COLO668 (cell line): Measurements from ENCODE around the gene E4F1.
"Not testable (repeated sequence)": the region's sequence is repeated elsewhere in the genome, so short reads cannot be mapped to it uniquely, and the experiment has no call there.

Experiments
- DNase-seq: peaks from one replicate; lab custom pipeline; 2025; ENCODE audit not compliant: unreplicated experiment; lab: John Stamatoyannopoulos, UW

Gene E4F1

DNA sequence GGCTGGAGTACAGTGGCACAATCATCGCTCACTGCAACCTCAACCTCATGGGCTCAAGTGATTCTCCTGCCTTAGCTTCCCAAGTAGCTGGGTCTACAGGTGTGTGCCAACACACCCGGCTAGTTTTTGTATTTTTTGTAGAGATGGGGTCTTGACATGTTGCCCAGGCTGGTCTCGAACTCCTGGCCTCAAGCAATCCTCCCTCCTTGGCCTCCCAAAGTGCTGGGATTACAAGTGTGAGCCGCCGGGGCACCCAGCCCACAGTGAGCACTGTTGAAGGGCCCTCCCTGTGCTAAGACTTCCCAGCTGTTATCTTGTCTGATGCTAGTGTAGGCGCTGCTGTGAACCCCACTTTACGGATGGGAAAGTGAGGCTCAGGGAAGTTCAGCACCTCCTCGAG lies 35.0 kb upstream of the E4F1 start:
- no peak for DNase-seq

DNA sequence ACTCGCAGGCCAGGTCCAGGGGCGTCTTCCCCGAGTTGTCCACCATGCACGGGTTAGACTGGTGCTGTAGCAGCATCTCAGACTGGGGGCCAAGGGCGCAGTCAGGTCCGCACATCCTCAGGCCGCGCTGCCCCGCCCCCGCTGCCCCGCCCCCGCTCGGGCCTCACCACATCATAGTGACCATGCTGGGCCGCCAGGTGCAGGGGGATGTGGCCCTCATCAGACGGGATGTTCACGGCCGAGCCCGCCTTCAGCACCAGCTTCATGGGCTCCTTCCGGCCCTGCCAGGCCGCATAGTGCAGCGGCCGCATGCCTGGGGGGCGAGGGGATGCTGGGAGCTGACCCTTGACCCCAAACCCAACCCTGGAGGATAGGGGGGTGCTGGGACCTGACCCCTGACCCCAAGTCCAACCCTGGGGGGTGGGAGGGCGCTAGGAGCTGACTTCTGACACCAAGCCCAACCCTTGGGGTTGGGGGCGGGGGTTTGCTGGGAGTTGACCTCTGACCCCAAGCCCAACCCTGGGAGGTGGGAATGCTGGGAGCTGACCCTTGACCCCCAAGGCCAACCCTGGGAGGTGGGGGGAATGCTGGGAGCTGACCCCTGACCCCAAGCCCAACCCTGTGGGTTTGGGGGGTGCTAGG lies 34.0 kb upstream of the E4F1 start:
- no peak for DNase-seq

DNA sequence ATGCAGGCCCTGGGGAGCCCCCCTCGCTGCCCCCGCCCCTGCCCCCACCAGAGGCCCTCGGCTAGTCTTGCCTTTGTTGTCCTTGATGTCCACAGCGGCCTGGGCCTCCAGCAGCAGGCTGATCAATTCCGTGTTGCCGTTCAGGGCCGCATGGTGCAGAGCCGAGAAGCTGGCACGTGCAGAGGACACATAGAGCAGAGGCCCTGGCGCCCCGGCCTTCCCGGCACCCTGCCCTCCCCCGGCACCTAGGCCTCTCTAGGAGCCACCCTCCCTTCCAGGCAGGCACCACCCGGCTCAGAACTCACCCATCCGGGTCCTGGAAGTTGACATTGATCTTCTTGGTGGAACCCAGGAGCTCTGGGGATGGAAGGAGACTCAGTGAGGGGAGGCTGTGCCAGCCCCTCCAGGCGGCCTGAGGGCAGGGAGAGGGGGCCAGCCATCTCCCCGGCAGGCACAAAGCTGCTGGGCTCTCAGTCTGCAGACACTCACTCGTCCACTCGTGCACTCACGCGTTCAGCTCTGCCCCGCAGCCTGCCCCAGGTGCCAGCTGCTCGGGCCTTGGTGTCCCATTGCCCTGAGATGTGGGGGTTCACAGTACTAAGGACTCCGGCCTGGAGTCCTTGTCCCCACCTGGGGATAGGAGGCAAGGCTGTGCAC lies 33.3 kb upstream of the E4F1 start:
- no peak for DNase-seq

GRCh38 chr16:2190659-2191445 lies 32.5 kb upstream of the E4F1 start:
- DNase-seq, result no peak

DNA sequence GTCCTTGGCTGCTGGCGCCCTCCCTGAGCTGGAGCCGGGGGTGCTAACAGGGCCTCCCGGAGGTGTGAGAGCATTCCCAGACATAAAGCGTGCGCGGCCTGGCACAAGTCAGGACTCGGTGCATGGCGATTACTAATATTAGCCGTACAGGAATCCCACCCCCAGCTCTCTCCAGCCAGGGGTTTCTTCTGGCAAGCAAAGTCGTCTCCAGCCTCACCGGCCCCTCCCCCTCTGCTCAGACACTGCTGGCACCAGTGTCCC lies 32.0 kb upstream of the E4F1 start:
- DNase-seq, result no peak

DNA sequence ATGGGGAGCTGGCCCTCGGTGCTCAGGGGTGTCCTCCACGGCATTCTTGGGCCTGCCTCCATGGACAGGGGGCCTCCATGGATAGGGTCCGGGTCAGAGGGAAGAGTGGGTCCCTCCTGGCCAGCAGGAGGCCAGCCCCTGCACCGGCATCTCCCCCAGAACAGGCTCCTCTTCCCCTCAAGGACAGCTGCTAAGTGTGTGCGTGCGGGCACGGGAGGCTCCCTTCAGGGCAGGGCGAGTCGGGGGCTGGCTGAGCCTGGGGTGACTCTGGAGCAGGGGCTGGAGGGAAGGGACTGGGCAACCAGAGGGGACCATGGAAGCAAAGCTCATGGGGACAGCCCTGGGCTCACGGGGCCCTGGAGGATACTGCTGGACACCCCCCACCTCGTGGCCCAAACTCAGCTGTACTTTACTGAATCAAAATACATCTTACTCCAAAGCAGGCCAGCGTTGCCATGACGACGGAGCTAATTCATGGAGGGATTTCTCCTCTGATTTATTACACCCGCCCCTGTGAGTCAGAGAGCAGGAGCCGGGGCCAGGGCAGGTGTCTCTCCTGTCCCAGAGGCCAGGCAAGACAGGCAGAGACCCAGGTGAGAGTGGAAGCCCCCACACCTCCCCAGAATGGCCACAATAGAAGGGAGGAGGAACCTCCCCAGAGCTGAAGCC lies 29.1 kb upstream of the E4F1 start:
- DNase-seq, result peak; percentile 64

DNA sequence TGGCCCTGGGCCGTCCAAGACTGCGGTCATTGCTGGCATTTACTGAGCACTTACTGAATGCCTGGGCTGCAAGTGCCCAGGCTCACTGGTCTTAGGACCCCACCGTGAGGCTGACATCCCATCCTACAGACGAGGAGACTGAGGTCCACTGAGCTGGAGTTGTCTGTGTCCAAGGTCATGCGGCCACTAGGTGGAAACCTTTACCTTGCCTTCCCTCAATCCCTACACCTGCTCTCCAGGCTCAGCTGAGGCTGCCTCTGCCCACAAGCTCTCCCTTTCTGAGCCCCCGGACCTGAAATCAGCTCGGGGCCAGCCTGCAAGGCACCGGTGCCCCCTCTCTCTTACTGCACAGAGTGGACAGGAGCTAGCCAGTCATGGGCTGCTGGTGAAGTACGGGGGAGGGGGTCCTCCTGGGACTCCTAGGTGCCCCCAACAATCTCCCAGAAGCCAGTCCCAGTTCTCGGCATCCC lies 28.5 kb upstream of the E4F1 start:
- peak; percentile 74 for DNase-seq

- peak; percentile 37 for DNase-seq
These were observed 27.8 kb upstream of the E4F1 start for GRCh38 chr16:2195322-2196161.

DNA sequence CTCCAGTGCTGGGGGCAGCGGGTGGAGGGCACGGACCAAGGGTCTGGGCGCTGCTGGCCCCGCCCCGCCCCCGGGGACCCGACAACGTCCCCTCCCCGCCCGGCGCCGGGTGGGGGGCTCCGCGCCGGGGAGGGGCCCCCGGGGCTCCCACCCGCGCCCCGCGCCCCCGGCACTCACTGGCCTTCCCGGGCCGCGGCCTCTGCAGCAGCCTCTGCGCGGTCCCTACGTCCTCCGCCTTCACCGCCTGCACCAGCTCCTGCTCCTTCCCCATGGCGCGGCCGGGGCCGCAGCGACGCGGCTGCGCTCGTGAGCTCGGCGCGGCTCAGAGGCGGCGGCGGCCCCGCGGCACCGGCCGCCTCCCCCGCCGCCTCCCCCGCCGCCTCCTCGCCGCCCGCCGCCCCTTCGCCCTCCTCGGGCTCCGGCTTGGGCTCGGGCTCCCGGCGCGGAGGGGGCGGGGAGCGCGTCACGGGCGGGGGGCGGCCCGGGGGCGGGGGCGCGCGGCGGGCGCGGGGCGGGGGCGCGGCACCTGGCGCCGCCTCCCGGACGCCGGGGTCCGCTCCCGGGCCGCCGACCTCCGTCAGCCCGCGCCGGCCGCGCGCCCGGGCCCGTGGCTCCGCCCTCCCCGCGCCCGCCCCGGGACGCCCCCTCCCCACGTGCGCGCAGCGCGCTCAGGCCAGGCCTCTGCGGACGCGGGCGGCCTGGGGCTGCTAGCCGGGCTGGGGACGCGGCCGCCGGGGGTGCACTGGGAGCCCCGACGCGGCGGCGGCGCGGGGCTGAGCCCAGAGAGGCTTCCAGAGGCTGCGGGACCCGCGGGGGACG lies 27.0 kb upstream of the E4F1 start, which contains the start of gene CASKIN1:
CASKIN1 (minus strand) TSS at position 444 of the 819 bp plus-strand sequence; CDS start at position 271, 173 bp downstream.
- DNase-seq, result peak; percentile 59

DNA sequence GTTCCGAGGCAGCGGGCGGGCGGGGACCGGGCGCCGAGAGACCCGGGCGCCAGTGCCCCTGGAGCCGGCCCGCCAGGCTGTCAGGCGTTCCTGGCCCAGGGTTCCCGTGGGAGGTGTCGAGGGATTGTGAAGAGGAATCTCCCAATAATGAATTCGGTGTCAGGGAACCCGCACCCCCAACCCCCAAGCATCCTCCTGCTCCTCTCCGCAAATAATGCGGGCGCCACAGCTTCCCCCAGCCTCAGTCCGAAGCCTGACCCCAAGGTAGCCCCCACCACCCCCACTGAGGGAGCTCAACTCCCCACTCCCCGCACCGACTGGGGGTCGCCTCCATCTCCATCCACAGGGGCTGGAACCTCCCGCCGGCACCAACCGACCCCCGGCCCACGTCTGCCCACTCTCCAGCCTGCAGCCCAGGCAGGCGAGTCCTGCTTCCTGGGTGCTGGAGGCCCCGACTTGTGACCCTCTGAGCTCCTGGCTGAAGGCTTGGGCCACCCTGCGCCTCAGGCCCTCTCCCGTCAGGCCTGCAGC lies 26.3 kb upstream of the E4F1 start:
- DNase-seq, result no peak

- DNase-seq, result no peak
These were observed 25.6 kb upstream of the E4F1 start for GRCh38 chr16:2197765-2198164.

DNA sequence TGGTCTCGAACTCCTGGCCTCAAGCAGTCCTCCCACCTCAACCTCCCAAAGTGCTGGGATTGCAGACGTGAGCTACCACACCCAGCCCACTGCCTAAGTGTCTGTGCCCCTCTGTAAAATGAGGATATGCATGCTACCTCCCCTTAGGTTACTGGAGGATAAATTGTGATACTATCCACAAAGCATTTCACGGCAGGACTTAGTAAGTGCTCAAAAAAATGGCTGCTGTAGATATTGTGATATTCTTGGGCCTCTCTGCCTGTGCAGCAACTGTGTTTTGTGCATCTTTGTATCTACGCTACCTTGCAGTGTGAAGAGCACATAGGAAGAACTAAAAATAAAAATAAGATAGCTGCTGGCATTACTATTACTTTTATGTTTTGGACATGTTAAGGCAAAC lies 25.1 kb upstream of the E4F1 start:
- no peak for DNase-seq

DNA sequence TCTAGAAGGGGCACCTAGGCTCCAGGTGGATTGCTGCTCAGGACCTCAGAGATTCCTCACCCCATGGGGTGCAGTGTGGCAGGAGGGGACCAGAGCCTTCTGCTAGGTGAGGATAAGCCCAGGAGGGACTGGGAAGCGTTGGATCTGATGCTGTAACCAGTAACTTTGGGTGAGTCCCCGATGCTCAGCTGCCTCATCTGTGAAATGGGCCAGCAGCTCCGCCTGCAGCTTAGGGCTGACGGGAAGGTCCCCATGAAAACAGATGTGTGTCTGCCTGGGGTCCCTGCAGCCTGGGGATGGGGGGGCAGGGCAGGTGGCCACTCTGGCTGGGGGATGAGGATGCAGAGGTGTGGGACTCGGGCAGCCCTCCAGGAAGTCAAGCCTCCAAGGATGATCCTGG lies 24.3 kb upstream of the E4F1 start:
- no peak for DNase-seq

DNA sequence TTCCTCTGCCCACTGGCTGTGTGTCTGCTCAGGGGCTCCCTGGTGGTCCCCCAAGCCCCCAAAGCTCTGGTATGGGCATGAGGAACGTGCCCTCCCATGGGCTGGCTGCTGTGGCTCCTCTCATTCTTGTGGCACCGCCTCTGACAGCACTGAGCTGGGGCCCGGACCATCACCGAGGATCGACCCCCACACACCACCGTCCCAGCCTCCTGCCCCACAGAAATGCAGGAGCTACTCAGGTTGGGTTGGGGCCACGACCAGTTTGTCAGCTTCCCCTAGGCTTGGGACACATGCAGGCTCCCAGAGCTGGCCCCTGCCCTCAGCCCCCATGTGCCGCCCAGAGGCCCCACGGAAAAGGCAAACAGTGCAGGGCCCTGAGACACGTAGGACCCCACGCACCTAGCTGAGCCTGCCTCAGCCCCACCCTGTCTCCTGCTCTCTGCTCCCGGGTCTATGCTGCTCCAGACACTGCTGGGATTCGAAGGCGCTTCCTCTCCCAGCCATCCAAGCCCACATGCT lies 23.7 kb upstream of the E4F1 start:
- no peak for DNase-seq

DNA sequence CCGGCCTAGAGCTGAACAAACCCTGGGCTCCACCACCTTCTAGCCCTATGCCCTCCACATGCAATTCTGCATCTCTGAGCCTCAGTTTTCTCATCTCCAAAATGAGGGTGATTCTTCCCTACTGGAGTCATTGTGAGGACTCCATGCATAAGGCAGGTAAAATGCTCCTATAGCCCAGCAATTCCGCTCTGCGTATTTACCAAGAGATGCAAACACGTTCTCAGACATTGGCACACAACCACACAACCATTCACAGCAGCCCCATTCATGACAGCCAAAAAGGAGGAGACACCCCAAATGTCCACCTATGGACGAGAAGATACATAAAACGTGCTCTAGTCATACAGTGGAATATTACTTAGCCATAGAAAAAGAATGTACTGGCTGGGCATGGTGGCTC lies 23.1 kb upstream of the E4F1 start:
- no peak for DNase-seq

DNA sequence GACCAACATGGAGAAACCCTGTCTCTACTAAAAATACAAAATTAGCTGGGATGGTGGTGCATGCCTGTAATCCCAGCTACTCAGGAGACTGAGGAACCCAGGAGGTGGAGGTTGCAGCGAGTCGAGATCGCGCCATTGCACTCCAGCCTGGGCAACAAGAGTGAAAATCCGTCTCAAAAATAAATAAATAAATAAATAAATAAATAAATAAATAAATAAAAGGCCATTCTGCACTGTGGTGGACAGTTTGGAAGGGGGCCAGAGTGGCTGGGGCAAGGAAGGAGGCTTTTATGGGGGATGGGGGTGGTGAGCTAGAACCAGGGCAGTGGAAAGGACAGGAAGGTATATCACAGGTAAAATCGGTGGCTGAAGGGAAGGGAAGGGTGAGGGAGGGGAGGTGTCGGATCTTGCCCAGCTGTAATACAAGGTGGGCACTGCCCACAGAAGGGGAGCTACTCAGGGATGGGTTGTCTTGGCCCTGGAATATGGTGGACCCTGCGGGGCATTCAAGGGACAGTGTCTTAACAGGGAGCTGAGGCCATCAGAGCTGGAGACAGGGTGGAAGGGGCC lies 20.2 kb upstream of the E4F1 start:
- not testable (repeated sequence) for DNase-seq

- DNase-seq, result no peak
These were observed 18.8 kb upstream of the E4F1 start for GRCh38 chr16:2204416-2205103.

DNA sequence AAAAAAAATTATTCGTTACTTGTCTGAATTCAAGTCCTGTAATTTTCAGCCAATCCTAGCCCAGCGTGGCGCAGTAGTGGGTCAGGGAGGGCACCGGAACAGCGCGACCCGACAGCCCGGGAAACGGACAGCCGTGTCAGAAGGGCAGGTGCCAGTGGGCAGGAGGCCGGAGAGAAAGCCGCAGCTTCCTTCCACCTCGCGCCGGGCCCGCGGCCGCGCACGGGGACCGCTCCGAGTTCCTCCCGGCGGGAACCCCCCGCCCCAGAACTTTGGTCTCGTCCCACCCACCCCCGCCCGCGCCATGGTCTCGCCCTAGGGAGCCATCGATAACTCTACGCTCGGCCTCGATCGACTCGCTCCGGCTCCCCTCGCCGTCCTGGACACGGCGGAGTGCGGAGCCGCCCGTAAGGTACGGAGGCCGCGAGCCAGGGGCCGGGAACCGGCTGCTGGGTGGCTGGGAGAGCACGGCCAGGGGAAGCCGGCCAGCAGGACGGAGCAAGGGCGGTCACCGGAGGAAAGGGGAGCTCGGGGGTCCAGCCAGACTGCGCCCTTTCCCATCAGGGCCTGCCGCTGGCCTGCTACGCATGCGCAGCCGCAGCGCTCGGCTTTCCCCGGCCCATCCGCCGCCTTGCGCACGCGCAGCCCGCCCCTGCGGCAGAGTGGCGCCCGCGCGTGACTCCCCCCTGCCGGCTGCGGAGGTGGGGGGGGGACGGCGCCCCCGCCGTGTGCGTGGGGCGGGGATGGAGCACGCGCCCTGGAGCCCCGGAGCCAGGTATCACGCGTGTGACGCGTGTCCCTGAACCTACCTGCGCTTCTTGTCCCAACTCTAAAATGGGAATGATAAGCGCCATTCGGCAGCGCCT lies 18.1 kb upstream of the E4F1 start, which contains the start of gene MLST8:
MLST8 (plus strand) TSS at position 351 of the 863 bp plus-strand sequence. CDS start 632 bp downstream, outside the sequence.
- DNase-seq, result peak; percentile 91
